GM19193 (cell line): Measurements from ENCODE around the gene CFI.

ENCODE experiments used
- POLR2A ChIP-seq: IDR thresholded peaks from 4 replicates; pipeline ENCODE4 v1.6.1; 2011; ENCODE audit not compliant: insufficient read depth, insufficient read length; ENCODE audit errors: extremely low read depth

CFI gene

DNA sequence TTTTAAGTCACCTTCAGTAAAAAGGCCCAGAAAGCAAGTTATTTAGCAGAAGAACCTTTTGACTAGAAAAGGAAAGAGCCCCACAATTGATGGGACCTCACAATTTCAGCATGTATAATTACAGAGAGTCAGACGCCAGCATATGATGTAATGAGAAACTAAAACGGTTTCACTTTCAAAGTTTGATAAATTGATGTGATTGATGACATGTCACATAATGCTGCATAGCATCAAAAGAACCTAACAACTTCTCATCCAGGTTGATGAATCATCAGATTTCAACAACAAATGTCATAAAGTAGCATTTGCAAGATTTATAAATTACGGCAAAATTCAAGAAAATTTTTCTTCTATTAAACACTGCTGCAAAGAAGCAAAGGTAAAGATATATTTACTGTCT lies 9.9 kb upstream of the CFI start:
- no peak for TF ChIP-seq POLR2A

GRCh38 chr4:109810552-109811387 lies 9.0 kb upstream of the CFI start:
- TF ChIP-seq POLR2A = no peak

DNA sequence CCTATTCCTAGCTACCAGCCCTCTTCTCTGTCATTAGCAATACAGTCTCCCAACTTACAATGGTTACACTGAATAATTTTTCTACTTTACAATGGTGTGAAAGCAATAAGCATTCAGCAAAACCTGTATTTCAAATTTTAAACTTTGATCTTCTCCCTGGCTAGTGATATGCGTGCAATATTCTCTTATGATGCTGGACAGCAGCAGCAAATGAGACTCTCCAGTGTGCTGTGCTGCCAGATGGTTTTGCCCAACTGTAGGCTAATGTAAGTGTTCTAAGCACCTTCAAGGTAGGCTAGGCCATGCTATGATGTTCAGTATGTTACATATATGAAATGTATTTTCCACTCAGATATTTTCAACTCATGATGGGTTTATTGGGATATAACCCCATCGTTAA lies 7.9 kb upstream of the CFI start:
- no peak for TF ChIP-seq POLR2A

GRCh38 chr4:109803924-109804571 lies 2.2 kb upstream of the CFI start:
- TF ChIP-seq POLR2A = no peak

- no peak for TF ChIP-seq POLR2A
Measured at GRCh38 chr4:109801099-109801789, 555 bp downstream of the CFI start.

DNA sequence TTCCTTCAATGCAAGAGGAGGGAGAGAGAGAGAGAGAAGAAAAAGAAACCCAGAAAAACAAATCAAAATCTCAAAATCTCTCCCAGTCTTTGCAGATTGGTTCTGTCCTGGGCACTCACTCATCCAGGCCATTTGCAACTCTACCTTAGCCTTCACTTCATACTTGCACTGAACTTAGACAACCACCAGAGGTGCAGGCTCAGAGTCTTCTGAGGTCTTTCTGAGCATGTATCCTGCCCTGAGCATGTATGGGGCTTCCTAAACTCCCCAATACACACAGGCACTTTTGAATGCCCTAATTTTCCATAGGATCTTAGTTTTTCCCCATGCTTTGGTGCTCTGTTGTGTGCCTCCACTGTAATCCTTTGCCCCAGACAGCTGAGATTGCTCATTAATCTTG lies 2.9 kb downstream of the CFI start:
- TF ChIP-seq POLR2A = no peak

- TF ChIP-seq POLR2A = no peak
Measured at GRCh38 chr4:109795059-109795458, 6.7 kb downstream of the CFI start.

DNA sequence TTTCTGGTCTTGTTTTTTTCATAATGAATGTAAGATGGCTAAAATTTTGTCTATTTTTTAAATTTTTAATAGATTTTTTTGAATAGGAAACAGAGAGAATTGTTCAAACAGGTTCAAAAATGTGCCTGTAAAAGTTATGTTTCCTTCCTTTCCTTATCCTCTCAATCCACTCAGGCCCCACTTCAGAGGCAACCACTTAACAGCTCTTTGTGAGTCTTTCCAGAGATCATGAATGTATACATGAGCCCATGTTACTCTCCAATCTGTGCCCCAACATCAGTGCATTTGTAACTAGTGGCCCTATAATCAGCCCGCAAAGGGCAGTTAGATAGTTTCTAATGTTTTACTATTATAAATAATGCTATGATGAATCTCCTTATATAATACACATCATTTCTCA lies 14.0 kb downstream of the CFI start:
- TF ChIP-seq POLR2A = no peak

- TF ChIP-seq POLR2A = no peak
Measured at GRCh38 chr4:109786846-109787245, 15.0 kb downstream of the CFI start.

GRCh38 chr4:109764789-109765402 lies 36.9 kb downstream of the CFI start:
- no peak for TF ChIP-seq POLR2A

DNA sequence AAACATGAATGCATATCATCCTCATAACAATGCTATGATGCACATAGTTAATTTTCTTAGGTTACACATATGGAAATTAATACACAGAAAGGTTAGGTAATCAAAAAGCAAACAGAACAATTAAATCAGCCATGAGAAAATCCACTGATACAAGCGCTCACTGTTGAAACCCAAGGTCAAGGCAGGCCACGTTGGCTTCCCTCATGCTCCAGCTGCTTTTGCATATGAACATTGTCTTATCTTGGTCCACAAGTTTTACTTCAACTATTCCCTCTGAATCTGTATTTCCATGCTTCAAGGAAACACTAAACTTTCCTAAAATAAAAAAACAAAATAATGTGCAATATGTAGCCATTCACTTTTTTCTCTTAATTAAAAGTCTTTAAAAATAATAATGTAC lies 37.4 kb downstream of the CFI start:
- no peak for TF ChIP-seq POLR2A

GRCh38 chr4:109760682-109761081 lies 41.1 kb downstream of the CFI start:
- TF ChIP-seq POLR2A = no peak

GRCh38 chr4:109755656-109756055 lies 46.1 kb downstream of the CFI start:
- no peak for TF ChIP-seq POLR2A

DNA sequence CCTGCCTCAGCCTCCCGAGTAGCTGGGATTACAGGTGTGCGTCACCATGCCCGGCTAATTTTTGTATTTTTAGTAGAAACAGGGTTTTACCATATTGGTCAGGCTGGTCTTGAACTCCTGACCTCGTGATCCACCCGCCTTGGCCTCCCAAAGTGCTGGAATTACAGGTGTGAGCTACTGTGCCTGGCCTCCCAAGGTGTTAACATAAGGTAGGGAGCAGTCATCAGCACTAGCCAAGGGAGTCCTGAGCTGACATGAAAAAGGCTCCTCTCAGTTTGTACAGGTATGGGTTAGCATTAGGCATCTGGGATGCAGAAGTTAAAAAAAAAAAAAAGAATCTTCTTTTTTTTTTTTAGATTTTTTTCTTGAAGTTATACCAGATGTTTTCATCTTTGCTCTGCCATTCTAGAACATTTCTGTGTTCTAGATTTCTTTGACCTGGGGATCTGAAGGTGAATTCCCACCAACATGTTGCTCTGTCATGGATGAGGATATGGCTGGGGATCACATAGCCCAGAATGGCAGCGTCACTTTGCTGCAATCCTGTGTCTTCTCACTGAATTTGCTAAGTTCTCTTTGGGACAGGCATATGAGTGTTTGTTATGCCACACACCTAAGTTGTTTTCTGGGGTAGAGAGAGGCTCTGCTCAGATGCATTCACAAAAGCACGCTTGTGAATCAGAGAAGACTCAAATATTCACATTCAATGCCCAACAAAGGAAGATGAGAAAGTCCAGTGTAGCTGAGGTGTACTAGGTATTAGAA lies 47.5 kb downstream of the CFI start:
- TF ChIP-seq POLR2A = no peak

DNA sequence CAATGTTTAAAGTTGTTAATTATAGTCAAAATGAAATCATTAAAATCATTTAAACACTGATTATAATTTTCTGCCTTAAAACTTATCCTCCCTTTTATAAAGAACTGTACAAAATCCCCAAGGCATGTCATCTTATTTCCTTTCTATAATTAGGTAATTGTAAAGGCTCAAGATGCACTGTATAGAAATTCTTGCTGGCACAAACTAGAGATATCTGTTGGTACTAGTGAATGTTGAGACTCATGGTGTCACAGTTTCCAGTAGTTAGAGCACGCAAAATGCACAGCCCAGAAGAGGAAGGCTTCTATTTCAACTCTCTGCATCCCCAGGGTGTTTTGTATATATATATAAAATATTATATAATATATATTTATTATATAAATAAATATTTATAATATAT lies 49.3 kb downstream of the CFI start:
- TF ChIP-seq POLR2A = no peak
